ENCODE results near the gene SLC9A5. TPM values are rescaled to one million over a fixed set of nuclear protein-coding genes. Genes with fewer than 3 reads are reported as not detected.

The SLC9A5 gene
- total RNA-seq, 2 donors from 2014 or later: 0.61 to 1.3 TPM

- ATAC-seq (no peak), DNase-seq (no peak)
- intact Hi-C loops (cut with DNase I, micrococcal nuclease): no loop called here
Observed at GRCh38 chr16:67249178-67250044, 632 bp downstream of the SLC9A5 start.

- ATAC-seq (no peak), DNase-seq (no peak)
- intact Hi-C loops (cut with DNase I, micrococcal nuclease): no loop called here
Observed at GRCh38 chr16:67250045-67250327, 1.2 kb downstream of the SLC9A5 start.

- intact Hi-C loops (cut with DNase I, micrococcal nuclease): no loop called here
- ATAC-seq: no peak
- DNase-seq: no peak
Observed at GRCh38 chr16:67252609-67253497, 4.1 kb downstream of the SLC9A5 start.

GRCh38 chr16:67254801-67255552 is 6.2 kb downstream of the SLC9A5 start:
- ATAC-seq: peak; percentile 70
- intact Hi-C loops (cut with DNase I, micrococcal nuclease): no loop called here
- DNase-seq: no peak

- intact Hi-C loops (cut with DNase I, micrococcal nuclease): no loop called here
- ATAC-seq (no peak), DNase-seq (no peak)
Observed at GRCh38 chr16:67255553-67256221, 6.9 kb downstream of the SLC9A5 start.

- ATAC-seq (no peak), DNase-seq (no peak)
- intact Hi-C loops (cut with DNase I, micrococcal nuclease): no loop called here
Observed at GRCh38 chr16:67256701-67257230, 8.0 kb downstream of the SLC9A5 start.

- peak in 1 of 2 donors; percentile 2 for DNase-seq
- intact Hi-C loops (cut with DNase I, micrococcal nuclease): no loop called here
- no peak for ATAC-seq
Observed at GRCh38 chr16:67257486-67258160, 8.8 kb downstream of the SLC9A5 start.

- peak in 1 of 2 donors; percentile 22 for DNase-seq
- no peak for ATAC-seq
Observed at GRCh38 chr16:67258161-67258835, 9.5 kb downstream of the SLC9A5 start.

GRCh38 chr16:67259705-67260104 is 10.9 kb downstream of the SLC9A5 start:
- DNase-seq (peak in 1 of 2 donors; percentile 19), ATAC-seq (no peak)
- intact Hi-C loops (cut with DNase I, micrococcal nuclease): no loop called here

More at GRCh38 chr16:67258161-67258835, 9.5 kb downstream of the SLC9A5 start:
- intact Hi-C loops (cut with DNase I, micrococcal nuclease): no loop called here

- DNase-seq (peak in 1 of 2 donors; percentile 37), ATAC-seq (peak; percentile 91)
- intact Hi-C loops (cut with DNase I, micrococcal nuclease): no loop called here
Observed at GRCh38 chr16:67260426-67261063, 11.8 kb downstream of the SLC9A5 start.

GRCh38 chr16:67263201-67263600 is 14.4 kb downstream of the SLC9A5 start:
- intact Hi-C loops (cut with DNase I, micrococcal nuclease): no loop called here
- no peak for DNase-seq

GRCh38 chr16:67264277-67264676 is 15.5 kb downstream of the SLC9A5 start:
- DNase-seq (peak in 1 of 2 donors; percentile 14), ATAC-seq (no peak)
- intact Hi-C loops (cut with DNase I, micrococcal nuclease): no loop called here

More at GRCh38 chr16:67263201-67263600, 14.4 kb downstream of the SLC9A5 start:
- no peak for ATAC-seq

GRCh38 chr16:67264866-67265265 is 16.1 kb downstream of the SLC9A5 start:
- DNase-seq (peak in 1 of 2 donors; percentile 2), ATAC-seq (no peak)

GRCh38 chr16:67265834-67266233 is 17.1 kb downstream of the SLC9A5 start:
- ATAC-seq (no peak), DNase-seq (no peak)
- intact Hi-C loops (cut with DNase I, micrococcal nuclease): no loop called here

More at GRCh38 chr16:67264866-67265265, 16.1 kb downstream of the SLC9A5 start:
- intact Hi-C loops (cut with DNase I, micrococcal nuclease): no loop called here

GRCh38 chr16:67268136-67268579 is 19.4 kb downstream of the SLC9A5 start:
- intact Hi-C loops (cut with DNase I, micrococcal nuclease): no loop called here
- ATAC-seq (peak; percentile 69), DNase-seq (no peak)

- intact Hi-C loops (cut with DNase I, micrococcal nuclease): no loop called here
- DNase-seq: no peak
- ATAC-seq: peak; percentile 13
Observed at GRCh38 chr16:67269766-67270165, 21.0 kb downstream of the SLC9A5 start.

- intact Hi-C loops (cut with DNase I, micrococcal nuclease): no loop called here
- ATAC-seq: peak; percentile 20
- DNase-seq: no peak
Observed at GRCh38 chr16:67270931-67271338, 22.2 kb downstream of the SLC9A5 start.

All from left colon (tissue), 2 donors.